ENCODE measurements around the gene MTNR1B.

Gene MTNR1B

DNA sequence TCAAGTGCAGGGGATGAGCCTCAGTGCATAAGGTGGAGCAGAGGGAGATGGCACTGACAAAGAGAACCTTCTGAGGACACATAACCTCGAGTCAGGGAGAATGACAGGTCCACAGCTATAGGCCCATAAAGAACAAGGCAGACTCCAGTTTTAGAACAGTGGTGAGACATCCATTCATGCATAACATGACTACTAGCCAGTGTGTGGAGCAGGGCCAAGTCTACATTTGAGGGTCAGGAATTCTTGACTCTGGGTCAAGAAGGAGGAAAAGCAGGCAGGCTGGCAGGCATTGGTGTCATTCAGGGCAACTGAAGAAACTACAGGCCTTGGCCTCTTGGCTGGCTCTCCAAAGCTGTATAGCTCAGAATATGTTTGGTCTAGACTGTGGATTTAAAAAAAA lies 54.9 kb downstream of the MTNR1B start:
- no peak for TF ChIP-seq CTCF (IDR thresholded peaks at IDR 0.05; ENCODE audit: control extremely low read depth, extremely low read depth, low read depth, missing control alignments)
- DNase-seq (ENCODE audit: extremely low spot score) = no peak
- POLR2A ChIA-PET = no interaction called here

DNA sequence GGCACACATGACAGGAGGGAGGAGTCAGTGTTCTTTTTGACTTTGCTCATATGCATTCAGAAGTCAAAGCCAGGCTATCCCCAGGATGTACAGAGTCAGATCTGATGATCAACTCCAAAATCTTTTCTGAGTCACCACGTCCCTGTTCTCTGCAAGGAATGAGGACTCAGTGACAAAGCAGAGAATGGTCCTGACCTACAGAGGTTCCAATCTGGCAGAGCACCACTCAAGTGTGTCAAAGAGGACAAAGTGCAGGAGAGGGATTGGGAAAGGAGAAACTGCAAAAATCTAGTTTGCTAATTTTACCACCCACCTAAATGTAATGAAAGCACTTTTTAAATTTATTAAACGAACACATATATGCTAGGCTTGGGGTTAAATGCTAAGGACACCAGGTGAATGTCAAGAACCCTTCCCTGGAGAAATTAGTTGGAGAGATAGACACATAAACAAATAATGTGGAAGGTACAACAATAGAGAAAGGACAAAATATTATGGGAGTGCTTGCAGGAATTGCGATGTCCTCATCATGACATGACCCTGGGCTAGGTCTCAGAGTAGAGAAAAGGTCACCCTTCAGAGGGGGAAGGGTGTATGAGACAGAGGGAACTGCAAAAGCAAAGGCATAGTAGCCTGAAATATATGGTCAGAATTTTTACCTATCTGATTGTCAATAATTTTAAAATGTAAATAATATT lies 56.3 kb downstream of the MTNR1B start:
- ChIA-PET POLR2A (no interaction called here), CTCF (no interaction called here)
- DNase-seq (ENCODE audit: extremely low spot score) = no peak
- no peak for TF ChIP-seq CTCF (IDR thresholded peaks at IDR 0.05; ENCODE audit: control extremely low read depth, extremely low read depth, low read depth, missing control alignments)

More for the DNA sequence above, 54.9 kb downstream of the MTNR1B start:
- CTCF ChIA-PET = no interaction called here

DNA sequence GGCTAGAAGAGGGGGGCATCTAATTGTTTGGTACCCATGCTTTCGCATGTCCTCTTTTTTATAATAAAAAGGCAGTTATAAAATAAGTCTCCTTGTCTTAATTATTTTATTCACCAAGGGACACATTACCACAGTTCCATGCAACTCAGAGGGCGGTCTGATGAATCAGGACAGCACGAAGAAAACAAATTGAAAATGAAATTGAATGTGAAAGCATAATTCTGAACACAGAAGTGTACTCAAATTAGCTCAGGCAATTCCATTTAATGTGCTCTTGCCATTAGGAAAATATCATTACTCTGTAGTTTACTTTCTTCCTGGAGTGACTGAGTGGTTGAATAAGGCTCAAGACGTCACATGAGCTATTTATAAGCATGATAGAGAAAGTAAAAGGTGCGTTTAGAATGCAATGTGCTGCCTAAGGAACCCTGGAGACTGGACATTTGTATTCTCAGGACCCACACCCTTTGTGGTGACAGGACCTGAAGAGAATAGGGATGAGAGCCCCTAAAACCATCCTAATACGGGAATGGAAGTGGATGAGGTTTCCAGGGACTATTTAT lies 59.6 kb downstream of the MTNR1B start:
- TF ChIP-seq CTCF (IDR thresholded peaks at IDR 0.05; ENCODE audit: control extremely low read depth, extremely low read depth, low read depth, missing control alignments) = no peak
- POLR2A ChIA-PET = no interaction called here
- CTCF ChIA-PET = no interaction called here
- no peak for DNase-seq (ENCODE audit: extremely low spot score)

- ChIA-PET CTCF (no interaction called here), POLR2A (no interaction called here)
- TF ChIP-seq CTCF (IDR thresholded peaks at IDR 0.05; ENCODE audit: control extremely low read depth, extremely low read depth, low read depth, missing control alignments) = no peak
- DNase-seq (ENCODE audit: extremely low spot score) = no peak
Measured at GRCh38 chr11:93031386-93031785, 61.9 kb downstream of the MTNR1B start.
